GM19372 (cell line): Measurements from ENCODE around the gene CD207.
"Not testable (repeated sequence)": the region's sequence is repeated elsewhere in the genome, so short reads cannot be mapped to it uniquely, and the experiment has no call there.

Experiments used
- ATAC-seq: cut with Tn5 transposase; IDR thresholded peaks from one replicate; pipeline ENCODE4 v1.9.1; 2021; ENCODE audit warnings: mild to moderate bottlenecking, low read depth, moderate library complexity; ENCODE audit not compliant: unreplicated experiment

The CD207 gene

GRCh38 chr2:70830366-70830765 lies 5.2 kb downstream of the CD207 start:
- ATAC-seq: no peak

GRCh38 chr2:70829916-70830315 lies 5.7 kb downstream of the CD207 start:
- no peak for ATAC-seq

- no peak for ATAC-seq
Observed at GRCh38 chr2:70828914-70829824, 6.4 kb downstream of the CD207 start.

GRCh38 chr2:70828115-70828514 lies 7.5 kb downstream of the CD207 start:
- no peak for ATAC-seq

- no peak for ATAC-seq
Observed at GRCh38 chr2:70827388-70827787, 8.2 kb downstream of the CD207 start.

- ATAC-seq: no peak
Observed at GRCh38 chr2:70826696-70827350, 8.8 kb downstream of the CD207 start.

- ATAC-seq: no peak
Observed at GRCh38 chr2:70823249-70823648, 12.4 kb downstream of the CD207 start.

- ATAC-seq: no peak
Observed at GRCh38 chr2:70822843-70823242, 12.8 kb downstream of the CD207 start.

- ATAC-seq: no peak
Observed at GRCh38 chr2:70820499-70820898, 15.1 kb downstream of the CD207 start, which contains the start of gene CLEC4F. TSS of gene CLEC4F (minus strand) at chr2:70820599. CDS start at chr2:70820523, 76 bp downstream.

GRCh38 chr2:70817284-70817954 lies 18.2 kb downstream of the CD207 start:
- ATAC-seq: no peak

GRCh38 chr2:70816726-70817125 lies 18.9 kb downstream of the CD207 start:
- no peak for ATAC-seq

- ATAC-seq: no peak
Observed at GRCh38 chr2:70808983-70809958, 26.3 kb downstream of the CD207 start.

- ATAC-seq: no peak
Observed at GRCh38 chr2:70807828-70808118, 27.8 kb downstream of the CD207 start.

GRCh38 chr2:70807102-70807827 lies 28.4 kb downstream of the CD207 start:
- no peak for ATAC-seq

GRCh38 chr2:70806620-70807019 lies 29.0 kb downstream of the CD207 start:
- no peak for ATAC-seq

GRCh38 chr2:70806013-70806412 lies 29.6 kb downstream of the CD207 start:
- ATAC-seq: no peak

GRCh38 chr2:70801607-70802263 lies 33.9 kb downstream of the CD207 start:
- ATAC-seq: no peak

- ATAC-seq: no peak
Observed at GRCh38 chr2:70799706-70800105, 35.9 kb downstream of the CD207 start.

- not testable (repeated sequence) for ATAC-seq
Observed at GRCh38 chr2:70797996-70798395, 37.6 kb downstream of the CD207 start.
